H9 (cell line): Measurements from ENCODE around the gene DOCK1. TPM values are rescaled to one million over a fixed set of nuclear protein-coding genes. Genes with fewer than 3 reads are reported as not detected.

Experiments used
- DNase-seq: peaks from one replicate; pipeline ENCODE4 v3.0.0-alpha.2; 2017
- H2AFZ ChIP-seq: one replicate; pipeline ENCODE4 v1.6.1; 2013; ENCODE audit warnings: mild to moderate bottlenecking, low read length, control low read depth, moderate library complexity
- H2AK5ac ChIP-seq: 2 replicates; pipeline ENCODE4 v1.6.1; 2013; ENCODE audit warnings: low read length, control low read depth, mixed read lengths; ENCODE audit not compliant: insufficient read length
- H2BK120ac ChIP-seq: one replicate; pipeline ENCODE4 v1.6.1; 2013; ENCODE audit warnings: low read depth, mild to moderate bottlenecking, low read length, control low read depth, inconsistent platforms; ENCODE audit not compliant: poor library complexity, severe bottlenecking
- H2BK12ac ChIP-seq: 2 replicates; pipeline ENCODE4 v1.6.1; 2013; ENCODE audit warnings: low read length, control low read depth, mixed read lengths, low read depth; ENCODE audit not compliant: insufficient read length
- H2BK15ac ChIP-seq: 2 replicates; pipeline ENCODE4 v1.6.1; 2013; ENCODE audit warnings: low read depth, low read length, control low read depth
- H2BK20ac ChIP-seq: one replicate; pipeline ENCODE4 v1.6.1; 2013; ENCODE audit warnings: low read depth, mild to moderate bottlenecking, low read length, control low read depth, inconsistent platforms; ENCODE audit not compliant: poor library complexity, severe bottlenecking
- H2BK5ac ChIP-seq: 2 replicates; pipeline ENCODE4 v1.6.1; 2013; ENCODE audit warnings: low read length, control low read depth, mixed read lengths; ENCODE audit not compliant: insufficient read length
- H3K14ac ChIP-seq: 2 replicates; pipeline ENCODE4 v1.6.1; 2013; ENCODE audit warnings: low read length, control low read depth; ENCODE audit not compliant: insufficient read depth
- H3K18ac ChIP-seq: 2 replicates; pipeline ENCODE4 v1.6.1; 2013; ENCODE audit warnings: low read depth, mild to moderate bottlenecking, mixed read lengths, low read length, control low read depth; ENCODE audit not compliant: insufficient read length
- H3K23ac ChIP-seq: 2 replicates; pipeline ENCODE4 v1.6.1; 2013; ENCODE audit warnings: low read length, control low read depth, mixed read lengths, low read depth; ENCODE audit not compliant: insufficient read length
- H3K23me2 ChIP-seq: 2 replicates; pipeline ENCODE4 v1.6.1; 2013; ENCODE audit warnings: low read depth, mild to moderate bottlenecking, mixed read lengths, low read length, control low read depth; ENCODE audit not compliant: insufficient read length, poor library complexity, severe bottlenecking
- H3K27ac ChIP-seq: 2 replicates; pipeline ENCODE4 v1.5.1; 2013; ENCODE audit warnings: low read length, control low read depth, mixed read lengths, low read depth; ENCODE audit not compliant: insufficient read length
- H3K27me3 ChIP-seq: 2 replicates; pipeline ENCODE4 v1.6.1; 2013; ENCODE audit warnings: low read length, control low read depth, inconsistent platforms; ENCODE audit not compliant: insufficient read depth
- H3K4ac ChIP-seq: 2 replicates; pipeline ENCODE4 v1.6.1; 2013; ENCODE audit warnings: low read depth, mild to moderate bottlenecking, control low read depth, inconsistent platforms, low read length, moderate library complexity
- H3K4me1 ChIP-seq: 2 replicates; pipeline ENCODE4 v1.6.1; 2013; ENCODE audit warnings: low read length, control low read depth, inconsistent platforms; ENCODE audit not compliant: insufficient read depth
- H3K4me2 ChIP-seq: 2 replicates; pipeline ENCODE4 v1.6.1; 2013; ENCODE audit warnings: low read length, control low read depth, mixed read lengths; ENCODE audit not compliant: insufficient read length, insufficient read depth
- H3K56ac ChIP-seq: 2 replicates; pipeline ENCODE4 v1.6.1; 2013; ENCODE audit warnings: low read depth, mild to moderate bottlenecking, mixed read lengths, low read length, control low read depth; ENCODE audit not compliant: insufficient read length
- H3K79me1 ChIP-seq: 2 replicates; pipeline ENCODE4 v1.6.1; 2013; ENCODE audit warnings: low read depth, mild to moderate bottlenecking, moderate library complexity, low read length, control low read depth, inconsistent platforms; ENCODE audit not compliant: insufficient read depth, poor library complexity, severe bottlenecking
- H3K79me2 ChIP-seq: 2 replicates; pipeline ENCODE4 v1.6.1; 2013; ENCODE audit warnings: low read length, control low read depth, inconsistent platforms; ENCODE audit not compliant: insufficient read depth
- H3K9ac ChIP-seq: 2 replicates; pipeline ENCODE4 v1.6.1; 2013; ENCODE audit warnings: low read length, control low read depth, mixed read lengths; ENCODE audit not compliant: insufficient read length; ENCODE audit errors: extremely low read depth
- H3K9me3 ChIP-seq: one replicate; pipeline ENCODE4 v1.6.1; 2013; ENCODE audit warnings: low read depth, low read length, inconsistent platforms; ENCODE audit not compliant: control insufficient read depth
- H3T11ph ChIP-seq: one replicate; pipeline ENCODE4 v1.6.1; 2013; ENCODE audit warnings: mild to moderate bottlenecking, low read length, control low read depth, inconsistent platforms
- H4K20me1 ChIP-seq: one replicate; pipeline ENCODE4 v1.6.1; 2013; ENCODE audit not compliant: control insufficient read depth, insufficient read length, insufficient read depth
- H4K5ac ChIP-seq: 2 replicates; pipeline ENCODE4 v1.6.1; 2013; ENCODE audit warnings: low read depth, mild to moderate bottlenecking, mixed read lengths, low read length, control low read depth; ENCODE audit not compliant: insufficient read length
- H4K8ac ChIP-seq: replicated peaks from 2 replicates; pipeline ENCODE4 v1.6.1; 2013; ENCODE audit warnings: low read length, control low read depth, mixed read lengths, low read depth; ENCODE audit not compliant: insufficient read length
- H4K91ac ChIP-seq: 2 replicates; pipeline ENCODE4 v1.6.1; 2013; ENCODE audit warnings: low read depth, mild to moderate bottlenecking, moderate library complexity, mixed read lengths, low read length, control low read depth; ENCODE audit not compliant: insufficient read length
- H3K27ac Mint-ChIP-seq, 3 experiments: 2 replicates in 2 of 3; 3 replicates in 1 of 3; pipeline ENCODE4 v1.8.0; 2020 to 2021; ENCODE audit warnings: mixed read lengths in 3 of 3, mild to moderate bottlenecking in 1 of 3, moderate library complexity in 1 of 3
- H3K27me3 Mint-ChIP-seq: 2 replicates; pipeline ENCODE4 v1.8.0; 2021; ENCODE audit warnings: low read depth, mild to moderate bottlenecking, moderate library complexity, mixed read lengths
- H3K36me3 Mint-ChIP-seq, 3 experiments: 2 replicates in 2 of 3; 3 replicates in 1 of 3; pipeline ENCODE4 v1.8.0; 2020 to 2021; ENCODE audit warnings: low read depth in 3 of 3, mixed read lengths in 3 of 3; ENCODE audit not compliant: insufficient read depth in 1 of 3
- H3K4me1 Mint-ChIP-seq, 2 experiments: 2 replicates each; pipeline ENCODE4 v1.8.0; 2020; ENCODE audit warnings: mixed read lengths in 2 of 2
- H3K4me3 Mint-ChIP-seq, 2 experiments: 2 replicates in 1 of 2; 3 replicates in 1 of 2; pipeline ENCODE4 v1.8.0; 2020 to 2021; ENCODE audit warnings: mild to moderate bottlenecking in 2 of 2, mixed read lengths in 2 of 2, moderate library complexity in 1 of 2
- H3K9me3 Mint-ChIP-seq, 2 experiments: 2 replicates in 1 of 2; 3 replicates in 1 of 2; pipeline ENCODE4 v1.8.0; 2020; ENCODE audit warnings: mild to moderate bottlenecking in 2 of 2, mixed read lengths in 2 of 2, moderate library complexity in 1 of 2
- WGBS: extraction: QIAGEN DNeasy Blood & Tissue Kit; methylation state at CpG from one replicate; pipeline ENCODE4 v1.1.7; 2013; ENCODE audit warnings: missing lambda C conversion rate, low lambda C conversion rate, mixed read lengths; ENCODE audit not compliant: insufficient read length; ENCODE audit errors: extremely low coverage; 5-methylcytosine and 5-hydroxymethylcytosine counted together
- total RNA-seq: library from RNA; stranded (reverse); gene quantifications from 2 replicates; pipeline ENCODE4 v1.2.1, GENCODE V29; 2021
- TF ChIP-seq, protein P1 (sequence below): fragments of 200-600 bp; sonication (generic); conservative IDR thresholded peaks from 3 replicates; pipeline ENCODE4 v1.8.0; 2021; ENCODE audit warnings: antibody characterized with exemption, mild to moderate bottlenecking

Gene DOCK1
- total RNA-seq, 1 experiment from 2014 or later: 57.0 TPM

- Histone ChIP-seq H3K23me2 (no peaks in the 10 kb centered on the region), H3K18ac (no peak overlapping the region), H3K23ac (no peak overlapping the region), H3K14ac (peak overlapping the region; percentile 1; the same call in 1 of the 2 replicates), H3K79me1 (peaks cover 4% of the 10 kb centered on the region), H2BK15ac (no peak overlapping the region), H4K8ac (no peak overlapping the region), H3K9me3 (no peaks in the 10 kb centered on the region), H4K5ac (no peak overlapping the region), H3K4me2 (no peak overlapping the region), H2BK5ac (no peak overlapping the region), H3K4ac (no peak overlapping the region), H2AFZ (no peak overlapping the region), H4K91ac (no peak overlapping the region), H3T11ph (no peak overlapping the region), H3K79me2 (peaks cover 27% of the 10 kb centered on the region; the same call in 1 of the 2 replicates), H4K20me1 (no peaks in the 10 kb centered on the region), H3K4me1 (no peaks in the 10 kb centered on the region), H3K27ac (no peak overlapping the region), H2BK120ac (no peak overlapping the region), H2BK20ac (no peak overlapping the region), H3K9ac (no peak overlapping the region), H2BK12ac (no peak overlapping the region), H3K56ac (no peak overlapping the region), H3K27me3 (no peaks in the 10 kb centered on the region), H2AK5ac (no peak overlapping the region)
- peaks cover 27 to 33% of the 10 kb centered on the region in 2 experiments for H3K4me1 Mint-ChIP-seq
- WGBS: no CpG with 5 or more reads among the region's 16 CpGs
- TF ChIP-seq, protein P1, sequence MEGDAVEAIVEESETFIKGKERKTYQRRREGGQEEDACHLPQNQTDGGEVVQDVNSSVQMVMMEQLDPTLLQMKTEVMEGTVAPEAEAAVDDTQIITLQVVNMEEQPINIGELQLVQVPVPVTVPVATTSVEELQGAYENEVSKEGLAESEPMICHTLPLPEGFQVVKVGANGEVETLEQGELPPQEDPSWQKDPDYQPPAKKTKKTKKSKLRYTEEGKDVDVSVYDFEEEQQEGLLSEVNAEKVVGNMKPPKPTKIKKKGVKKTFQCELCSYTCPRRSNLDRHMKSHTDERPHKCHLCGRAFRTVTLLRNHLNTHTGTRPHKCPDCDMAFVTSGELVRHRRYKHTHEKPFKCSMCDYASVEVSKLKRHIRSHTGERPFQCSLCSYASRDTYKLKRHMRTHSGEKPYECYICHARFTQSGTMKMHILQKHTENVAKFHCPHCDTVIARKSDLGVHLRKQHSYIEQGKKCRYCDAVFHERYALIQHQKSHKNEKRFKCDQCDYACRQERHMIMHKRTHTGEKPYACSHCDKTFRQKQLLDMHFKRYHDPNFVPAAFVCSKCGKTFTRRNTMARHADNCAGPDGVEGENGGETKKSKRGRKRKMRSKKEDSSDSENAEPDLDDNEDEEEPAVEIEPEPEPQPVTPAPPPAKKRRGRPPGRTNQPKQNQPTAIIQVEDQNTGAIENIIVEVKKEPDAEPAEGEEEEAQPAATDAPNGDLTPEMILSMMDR: no peak
- H3K4me3 Mint-ChIP-seq: no peak overlapping the region
- peak overlapping the region; percentile 15 to 87 (median 85); a peak in 6 of 7 replicates for H3K27ac Mint-ChIP-seq
- no peak for DNase-seq
- H3K9me3 Mint-ChIP-seq: no peaks in the 10 kb centered on the region
- H3K36me3 Mint-ChIP-seq: peaks cover 0 to 3% (median 0%) of the 10 kb centered on the region in 3 experiments; a peak in 3 of 7 replicates
- no peaks in the 10 kb centered on the region for H3K27me3 Mint-ChIP-seq
Measured at GRCh38 chr10:126955934-126956711, 50.9 kb downstream of the DOCK1 start.
